ENCODE results near the gene PALLD.

The PALLD gene

GRCh38 chr4:168831919-168832762 is 335.3 kb downstream of the PALLD start:
- peak; percentile 69 for DNase-seq (ENCODE audit: low read depth)

GRCh38 chr4:168832763-168833575 is 336.1 kb downstream of the PALLD start:
- no peak for DNase-seq (ENCODE audit: low read depth)

GRCh38 chr4:168833881-168834280 is 337.0 kb downstream of the PALLD start:
- DNase-seq (ENCODE audit: low read depth), result no peak

- DNase-seq (ENCODE audit: low read depth), result no peak
These were observed 339.1 kb downstream of the PALLD start for GRCh38 chr4:168835880-168836454.

GRCh38 chr4:168836490-168836889 is 339.6 kb downstream of the PALLD start:
- DNase-seq (ENCODE audit: low read depth), result no peak

GRCh38 chr4:168837922-168838321 is 341.1 kb downstream of the PALLD start:
- no peak for DNase-seq (ENCODE audit: low read depth)

GRCh38 chr4:168839758-168840391 is 343.0 kb downstream of the PALLD start:
- DNase-seq (ENCODE audit: low read depth), result no peak

- DNase-seq (ENCODE audit: low read depth), result no peak
These were observed 343.5 kb downstream of the PALLD start for GRCh38 chr4:168840392-168840763.

GRCh38 chr4:168841000-168841671 is 344.3 kb downstream of the PALLD start:
- no peak for DNase-seq (ENCODE audit: low read depth)

GRCh38 chr4:168841672-168842019 is 344.8 kb downstream of the PALLD start:
- DNase-seq (ENCODE audit: low read depth), result no peak

- DNase-seq (ENCODE audit: low read depth), result no peak
These were observed 345.3 kb downstream of the PALLD start for GRCh38 chr4:168842186-168842585.

GRCh38 chr4:168843635-168844034 is 346.8 kb downstream of the PALLD start:
- no peak for DNase-seq (ENCODE audit: low read depth)

- DNase-seq (ENCODE audit: low read depth), result peak; percentile 32
These were observed 347.6 kb downstream of the PALLD start for GRCh38 chr4:168844353-168845049.

- no peak for DNase-seq (ENCODE audit: low read depth)
These were observed 349.0 kb downstream of the PALLD start for GRCh38 chr4:168845897-168846296.

GRCh38 chr4:168846414-168846813 is 349.6 kb downstream of the PALLD start:
- no peak for DNase-seq (ENCODE audit: low read depth)

GRCh38 chr4:168847771-168848502 is 351.1 kb downstream of the PALLD start:
- no peak for DNase-seq (ENCODE audit: low read depth)

- DNase-seq (ENCODE audit: low read depth), result no peak
These were observed 352.3 kb downstream of the PALLD start for GRCh38 chr4:168849030-168849675.

GRCh38 chr4:168849997-168850396 is 353.1 kb downstream of the PALLD start:
- DNase-seq (ENCODE audit: low read depth), result no peak

GRCh38 chr4:168852387-168852786 is 355.5 kb downstream of the PALLD start:
- no peak for DNase-seq (ENCODE audit: low read depth)
